Measurements from ENCODE around the gene MPZL1. TPM values are rescaled to one million over a fixed set of nuclear protein-coding genes. Genes with fewer than 3 reads are reported as not detected.

Gene MPZL1
- total and polyA plus RNA-seq, 4 donors = 11.3 to 26.1 (median 16.8) TPM

DNA sequence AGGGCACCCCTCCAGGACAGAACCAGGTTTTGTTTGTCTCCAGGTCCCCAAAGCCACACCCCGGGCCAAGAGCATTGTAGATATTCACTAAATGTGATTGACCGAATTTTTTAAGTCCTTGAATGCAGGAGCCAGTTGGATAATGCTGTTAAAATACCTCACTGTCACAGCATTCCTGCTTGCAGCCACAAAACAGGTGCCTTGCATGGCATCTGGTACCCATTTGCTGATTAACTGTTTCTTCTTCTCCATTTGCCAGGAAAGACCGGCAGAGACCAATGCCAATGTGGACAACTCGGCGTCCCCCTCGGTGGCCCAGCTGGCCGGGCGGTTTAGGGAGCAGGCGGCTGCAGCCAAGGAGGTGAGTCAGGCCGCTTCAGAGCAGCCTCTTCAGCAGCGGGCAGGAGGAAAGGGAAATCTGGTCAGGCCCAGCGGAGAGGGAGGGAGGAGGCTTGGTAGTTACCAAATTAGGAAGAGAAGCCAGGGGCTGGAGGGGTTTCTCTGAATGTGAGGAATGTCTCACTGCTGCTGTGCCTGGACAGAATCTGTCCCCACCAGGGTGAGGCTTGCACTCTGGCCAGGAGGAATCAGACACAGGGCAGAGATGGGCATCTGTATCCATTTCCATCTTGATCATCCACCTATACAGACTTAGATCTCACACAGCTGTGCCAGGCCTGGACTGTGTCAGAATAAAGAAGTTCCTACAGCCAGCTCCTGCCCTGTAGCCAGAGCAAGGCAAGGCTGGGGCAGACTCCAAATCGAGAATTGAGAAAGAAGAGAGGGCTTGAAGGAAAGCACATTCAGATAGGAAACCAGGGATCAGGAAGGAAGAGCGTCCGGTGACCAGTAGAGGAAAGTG, 37.9 kb upstream of the MPZL1 start:
- H3K9ac ChIP-seq (ENCODE audit: low read depth in 1 of 2, low read length in 2 of 2) = no peak overlapping the region
- H3K4me3 ChIP-seq (ENCODE audit: low read depth in 1 of 3, low read length in 3 of 3) = no peak overlapping the region
- 76% methylated on average over 15 of the region's 15 CpGs for WGBS
- DNase-seq (ENCODE audit: low spot score) = no peak
- no peaks in the 10 kb centered on the region for H3K36me3 ChIP-seq (ENCODE audit: control insufficient read depth in 4 of 4, insufficient read depth in 3 of 4, low read depth in 1 of 4, low read length in 3 of 4)
- H3K27ac ChIP-seq (ENCODE audit: low read depth in 1 of 2, low read length in 2 of 2) = peak overlapping the region in 1 of 2 donors; percentile 16
- TF ChIP-seq, protein P1, sequence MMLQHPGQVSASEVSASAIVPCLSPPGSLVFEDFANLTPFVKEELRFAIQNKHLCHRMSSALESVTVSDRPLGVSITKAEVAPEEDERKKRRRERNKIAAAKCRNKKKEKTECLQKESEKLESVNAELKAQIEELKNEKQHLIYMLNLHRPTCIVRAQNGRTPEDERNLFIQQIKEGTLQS (IDR thresholded peaks at IDR 0.05) = no peak
- TF ChIP-seq ZBTB33 (IDR thresholded peaks at IDR 0.05) = no peak
- TF ChIP-seq JUND (IDR thresholded peaks at IDR 0.05) = no peak
- no peak for TF ChIP-seq RAD21 (IDR thresholded peaks at IDR 0.05)
- no peak for TF ChIP-seq SP1 (IDR thresholded peaks at IDR 0.05)
- no peak for TF ChIP-seq HNF4A (conservative IDR thresholded peaks at IDR 0.05)
- no peak for TF ChIP-seq FOXA1 (IDR thresholded peaks at IDR 0.05)
- TF ChIP-seq YY1 (IDR thresholded peaks at IDR 0.05) = no peak
- no peak for TF ChIP-seq REST (IDR thresholded peaks at IDR 0.05)
- TF ChIP-seq EGR1 (IDR thresholded peaks at IDR 0.05; ENCODE audit: low read depth in 2 of 2) = no peak
- TF ChIP-seq TAF1 (conservative IDR thresholded peaks at IDR 0.05) = no peak
- no peak for TF ChIP-seq GABPA (IDR thresholded peaks at IDR 0.05 in 1 of 2, conservative IDR thresholded peaks at IDR 0.05 in 1 of 2)
- H3K9me3 ChIP-seq (ENCODE audit: control insufficient read depth in 4 of 4, low read length in 3 of 4) = no peaks in the 10 kb centered on the region
- H3K27me3 ChIP-seq (ENCODE audit: control insufficient read depth in 4 of 4, insufficient read depth in 4 of 4, low read length in 3 of 4) = no peaks in the 10 kb centered on the region
- H3K4me1 ChIP-seq (ENCODE audit: control insufficient read depth in 4 of 4, insufficient read depth in 4 of 4, low read length in 3 of 4) = no peaks in the 10 kb centered on the region

GRCh38 chr1:167685844-167686243, 35.9 kb upstream of the MPZL1 start:
- H3K4me3 ChIP-seq (ENCODE audit: low read depth in 1 of 3, low read length in 3 of 3) = no peak overlapping the region
- H3K9me3 ChIP-seq (ENCODE audit: control insufficient read depth in 4 of 4, low read length in 3 of 4) = no peaks in the 10 kb centered on the region
- no peaks in the 10 kb centered on the region for H3K4me1 ChIP-seq (ENCODE audit: control insufficient read depth in 4 of 4, insufficient read depth in 4 of 4, low read length in 3 of 4)
- no peak overlapping the region for H3K9ac ChIP-seq (ENCODE audit: low read depth in 1 of 2, low read length in 2 of 2)
- no peaks in the 10 kb centered on the region for H3K27me3 ChIP-seq (ENCODE audit: control insufficient read depth in 4 of 4, insufficient read depth in 4 of 4, low read length in 3 of 4)
- no peak for TF ChIP-seq JUND (IDR thresholded peaks at IDR 0.05)
- no peak for TF ChIP-seq FOXA2 (IDR thresholded peaks at IDR 0.05)
- no peak for TF ChIP-seq ZBTB33 (IDR thresholded peaks at IDR 0.05)
- no peak for TF ChIP-seq RXRA (IDR thresholded peaks at IDR 0.05)
- no peak for TF ChIP-seq NR2F2 (IDR thresholded peaks at IDR 0.05)
- TF ChIP-seq TAF1 (conservative IDR thresholded peaks at IDR 0.05) = no peak
- no peak for TF ChIP-seq SP1 (IDR thresholded peaks at IDR 0.05)
- TF ChIP-seq, protein P1 (IDR thresholded peaks at IDR 0.05) = no peak
- TF ChIP-seq HNF4G (IDR thresholded peaks at IDR 0.05) = no peak
- no peak for TF ChIP-seq FOXA1 (IDR thresholded peaks at IDR 0.05)
- TF ChIP-seq REST (IDR thresholded peaks at IDR 0.05) = no peak
- no peak for TF ChIP-seq GABPA (IDR thresholded peaks at IDR 0.05 in 1 of 2, conservative IDR thresholded peaks at IDR 0.05 in 1 of 2)
- no peak for TF ChIP-seq HNF4A (conservative IDR thresholded peaks at IDR 0.05)
- H3K36me3 ChIP-seq (ENCODE audit: control insufficient read depth in 4 of 4, insufficient read depth in 3 of 4, low read depth in 1 of 4, low read length in 3 of 4) = peaks cover 0 to 4% (median 0%) of the 10 kb centered on the region in 4 donors
- H3K27ac ChIP-seq (ENCODE audit: low read depth in 1 of 2, low read length in 2 of 2) = no peak overlapping the region
- no peak for DNase-seq (ENCODE audit: low spot score)
- WGBS = 73% methylated on average over 5 of the region's 5 CpGs

Data from liver (tissue), 9 donors.